K562 (cell line): Measurements from ENCODE around the gene PDGFA. TPM values are rescaled to one million over a fixed set of nuclear protein-coding genes. Genes with fewer than 3 reads are reported as not detected.

Source experiments
- ATF1 ChIP-seq, 2 experiments: fragments of 450-650 bp in 1 of 2; IDR thresholded peaks; 2 replicates each; pipeline ENCODE4 v1.6.1; 2016; ENCODE audit warnings: missing compliant biosample characterization in 1 of 2, missing genetic modification characterization in 1 of 2
- E2F6 ChIP-seq, 2 experiments: IDR thresholded peaks; 2 replicates each; pipeline ENCODE4 v1.6.1; 2011; ENCODE audit warnings: borderline replicate concordance in 1 of 2, control low read depth in 1 of 2, low read depth in 1 of 2, low read length in 1 of 2, mild to moderate bottlenecking in 1 of 2, mixed read lengths in 1 of 2, moderate library complexity in 1 of 2; ENCODE audit not compliant: insufficient read depth in 1 of 2, insufficient read length in 1 of 2, poor library complexity in 1 of 2, severe bottlenecking in 1 of 2; ENCODE audit errors: extremely low read depth in 1 of 2
- ETS1 ChIP-seq: conservative IDR thresholded peaks from 2 replicates; pipeline ENCODE4 v1.6.1; 2011; ENCODE audit warnings: low read depth, mild to moderate bottlenecking, low read length; ENCODE audit not compliant: control insufficient read depth
- FOXP1 ChIP-seq: sonication (generic); formaldehyde crosslinking; IDR thresholded peaks from 2 replicates; pipeline ENCODE4 v1.8.0; 2022; ENCODE audit warnings: mild to moderate bottlenecking, missing genetic modification reagents
- IRF1 ChIP-seq: sonication (generic); formaldehyde crosslinking; IDR thresholded peaks from 2 replicates; pipeline ENCODE4 v1.8.0; 2022; ENCODE audit warnings: missing genetic modification reagents, mild to moderate bottlenecking, borderline replicate concordance
- MAX ChIP-seq: sonication (generic); formaldehyde crosslinking; IDR thresholded peaks from 2 replicates; pipeline ENCODE4 v1.9.0; 2022; ENCODE audit warnings: mild to moderate bottlenecking, missing genetic modification reagents
- NONO ChIP-seq, 2 experiments: fragments of 200-400 bp in 1 of 2; fragments of 450-650 bp in 1 of 2; formaldehyde crosslinking in 1 of 2; IDR thresholded peaks; 2 replicates each; pipeline ENCODE4 v1.6.1; 2017; ENCODE audit warnings: low read depth in 2 of 2, mild to moderate bottlenecking in 2 of 2, moderate library complexity in 2 of 2, low read length in 1 of 2
- SRSF1 ChIP-seq: fragments of 200-400 bp; formaldehyde crosslinking; IDR thresholded peaks from 2 replicates; pipeline ENCODE4 v1.6.1; 2017; ENCODE audit warnings: mild to moderate bottlenecking, low read depth, low read length, moderate library complexity
- TCF3 ChIP-seq: sonication (generic); formaldehyde crosslinking; IDR thresholded peaks from 2 replicates; pipeline ENCODE4 v1.4.0; 2020; ENCODE audit warnings: mild to moderate bottlenecking, missing genetic modification reagents
- VEZF1 ChIP-seq: fragments of 200-800 bp; sonication (Bioruptor generic); IDR thresholded peaks from 2 replicates; pipeline ENCODE4 v1.6.1; 2017; ENCODE audit warnings: missing genetic modification characterization, missing compliant biosample characterization
- XRCC4 ChIP-seq: IDR thresholded peaks from one replicate; pipeline ENCODE4 v1.6.1; 2011; ENCODE audit not compliant: insufficient read depth, insufficient read length; ENCODE audit errors: extremely low read depth
- ZBTB8A ChIP-seq: fragments of 450-650 bp; IDR thresholded peaks from 2 replicates; pipeline ENCODE4 v1.6.1; 2018; ENCODE audit warnings: mild to moderate bottlenecking, moderate library complexity; ENCODE audit not compliant: partially characterized antibody
- ZFP91 ChIP-seq: sonication (generic); formaldehyde crosslinking; IDR thresholded peaks from 2 replicates; pipeline ENCODE4 v1.8.0; 2022; ENCODE audit warnings: mild to moderate bottlenecking, missing genetic modification reagents
- ZFX ChIP-seq: sonication (generic); formaldehyde crosslinking; IDR thresholded peaks from 2 replicates; pipeline ENCODE4 v1.8.0; 2022; ENCODE audit warnings: mild to moderate bottlenecking, missing genetic modification reagents, moderate library complexity
- ZNF212 ChIP-seq: fragments of 450-650 bp; formaldehyde crosslinking; IDR thresholded peaks from 2 replicates; pipeline ENCODE4 v1.4.0; 2020; ENCODE audit warnings: mild to moderate bottlenecking
- ZNF217 ChIP-seq: sonication (generic); formaldehyde crosslinking; IDR thresholded peaks from 2 replicates; pipeline ENCODE4 v1.8.0; 2022; ENCODE audit warnings: mild to moderate bottlenecking, missing genetic modification reagents
- ZNF232 ChIP-seq: sonication (generic); formaldehyde crosslinking; IDR thresholded peaks from 2 replicates; pipeline ENCODE4 v1.8.0; 2022; ENCODE audit warnings: mild to moderate bottlenecking, missing genetic modification reagents
- ZNF695 ChIP-seq: fragments of 450-650 bp; formaldehyde crosslinking; IDR thresholded peaks from 2 replicates; pipeline ENCODE4 v1.4.0; 2020; ENCODE audit warnings: mild to moderate bottlenecking, moderate library complexity
- ZNF79 ChIP-seq: fragments of 250-450 bp; sonication (Bioruptor Pico); IDR thresholded peaks from 2 replicates; pipeline ENCODE4 v1.4.0; 2020; ENCODE audit warnings: low read depth, mild to moderate bottlenecking, moderate library complexity
- ZNF830 ChIP-seq: fragments of 250-450 bp; sonication (Bioruptor Pico); IDR thresholded peaks from 2 replicates; pipeline ENCODE4 v1.5.0; 2021; ENCODE audit warnings: mild to moderate bottlenecking
- polyA plus RNA-seq, 8 experiments: library from polyadenylated mRNA; depleted of rRNA in 4 of 8; stranded (reverse) in 5 of 8; unstranded in 3 of 8; fragments of >200 nt; fragmentation: Nextera tagmentation in 2 of 8; fragmentation: Illumina TruSeq in 1 of 8; extraction: Ambion mirVana in 2 of 8; extraction: Trizol in 1 of 8; gene quantifications; 2 replicates each; pipeline versions ENCODE4 v1.2.1 to v1.2.3, GENCODE V29; 2011 to 2014; ENCODE audit warnings: inconsistent platforms in 1 of 8, missing spikeins in 1 of 8
- total RNA-seq, 7 experiments: library from RNA; depleted of rRNA in 6 of 7; stranded (reverse); fragments of >200 nt in 6 of 7; fragmentation: Illumina TruSeq in 2 of 7; extraction: Trizol in 2 of 7; gene quantifications; 2 replicates each; pipeline versions ENCODE4 v1.2.1 to v1.2.3, GENCODE V29; 2011 to 2021; ENCODE audit warnings: low replicate concordance in 1 of 7

PDGFA gene
- total and polyA plus RNA-seq, 9 of the 15 experiments (the other 6 are each of a cell fraction or from before 2014, with no cell fraction given): 2.5 to 10.2 (median 4.6) TPM

GRCh38 chr7:455110-455928, 64.3 kb downstream of the PDGFA start (continued):
- TF ChIP-seq ATF1 (CRISPR knock-in tag; IDR thresholded peaks at IDR 0.05): no peak
- 0 out of 2 replicates have a peak, but pooled peaks have one; percentile 11 for TF ChIP-seq ATF1 (tag; IDR thresholded peaks at IDR 0.05)
- TF ChIP-seq ZNF830 (CRISPR knock-in tag): no peak
- no peak for TF ChIP-seq XRCC4
- TF ChIP-seq IRF1: no peak
- TF ChIP-seq FOXP1 (CRISPR knock-in tag): 0 out of 2 replicates have a peak, but pooled peaks have one; percentile 24
- TF ChIP-seq ZNF695 (CRISPR knock-in tag): no peak
- no peak for TF ChIP-seq ZFP91 (CRISPR knock-in tag)
- peak; percentile 82 for TF ChIP-seq MAX (CRISPR knock-in tag)
- TF ChIP-seq ZNF79 (CRISPR knock-in tag): no peak
- peak; percentile 21; the same call in 1 of the 2 replicates for TF ChIP-seq VEZF1 (CRISPR knock-in tag)
- TF ChIP-seq ZBTB8A: no peak
- TF ChIP-seq ZNF232 (CRISPR knock-in tag): no peak
- TF ChIP-seq SRSF1: no peak
- no peak for TF ChIP-seq TCF3
- no peak for TF ChIP-seq NONO (IDR thresholded peaks at IDR 0.05; ENCODE audit: low read depth in 2 of 2, low read length in 1 of 2)
- TF ChIP-seq ZNF217: no peak
- TF ChIP-seq E2F6 (IDR thresholded peaks at IDR 0.05; ENCODE audit: borderline replicate concordance in 1 of 2, extremely low read depth in 1 of 2, insufficient read depth in 1 of 2, insufficient read length in 1 of 2, low read depth in 1 of 2, low read length in 1 of 2, poor library complexity in 1 of 2, severe bottlenecking in 1 of 2): peak; percentile 58 to 87
- TF ChIP-seq ZNF212: no peak
- no peak for TF ChIP-seq ETS1
- TF ChIP-seq ZFX: no peak
